Ovary (tissue), 3 donors: ENCODE measurements around the gene FAM107B.

Experiments
- POLR2A ChIP-seq: fragments of 450-650 bp; IDR thresholded peaks from one replicate; pipeline ENCODE4 v1.6.1; 2017; ENCODE audit warnings: antibody characterized with exemption, mild to moderate bottlenecking, moderate library complexity
- TF ChIP-seq, protein P1 (sequence below), 3 donors: fragments of 450-650 bp in 2 of 3; fragments of 200-600 bp in 1 of 3; IDR thresholded peaks; one replicate each; pipeline versions ENCODE4 v1.5.1 to v1.8.0; 2016 to 2022; ENCODE audit warnings: antibody characterized with exemption in 3 of 3, mild to moderate bottlenecking in 1 of 3
- donor health status: DM: no; HTN: no; CAD: no.

DNA sequence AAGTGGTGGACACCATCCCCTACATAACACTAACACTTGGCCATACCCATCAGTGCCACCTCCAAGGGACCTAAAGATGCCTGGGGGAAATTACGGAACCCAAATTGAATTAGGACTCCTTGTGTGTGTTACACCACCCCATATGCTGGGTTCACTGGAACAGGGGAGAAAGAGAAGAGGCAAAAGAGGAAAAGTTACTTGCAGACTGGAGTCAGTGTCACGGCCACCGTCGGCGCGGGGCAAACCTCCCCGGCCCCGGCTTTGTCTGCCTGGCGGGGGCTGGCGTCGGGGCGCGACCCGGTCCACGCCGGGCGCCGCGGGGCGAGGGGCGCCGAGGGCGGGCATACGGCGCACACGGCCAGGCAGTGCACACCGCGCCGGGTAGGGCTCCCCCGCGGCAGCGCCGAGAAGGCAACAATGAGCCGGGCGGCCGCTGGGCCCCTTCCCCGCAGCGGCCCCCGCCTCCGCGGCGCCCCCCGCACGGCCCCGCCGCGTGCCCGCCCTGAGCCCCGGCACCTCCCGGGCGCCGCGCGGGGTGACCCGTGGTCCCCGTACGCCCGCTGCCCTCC lies 171.1 kb downstream of the FAM107B start:
- no peak for TF ChIP-seq POLR2A
- TF ChIP-seq, protein P1, sequence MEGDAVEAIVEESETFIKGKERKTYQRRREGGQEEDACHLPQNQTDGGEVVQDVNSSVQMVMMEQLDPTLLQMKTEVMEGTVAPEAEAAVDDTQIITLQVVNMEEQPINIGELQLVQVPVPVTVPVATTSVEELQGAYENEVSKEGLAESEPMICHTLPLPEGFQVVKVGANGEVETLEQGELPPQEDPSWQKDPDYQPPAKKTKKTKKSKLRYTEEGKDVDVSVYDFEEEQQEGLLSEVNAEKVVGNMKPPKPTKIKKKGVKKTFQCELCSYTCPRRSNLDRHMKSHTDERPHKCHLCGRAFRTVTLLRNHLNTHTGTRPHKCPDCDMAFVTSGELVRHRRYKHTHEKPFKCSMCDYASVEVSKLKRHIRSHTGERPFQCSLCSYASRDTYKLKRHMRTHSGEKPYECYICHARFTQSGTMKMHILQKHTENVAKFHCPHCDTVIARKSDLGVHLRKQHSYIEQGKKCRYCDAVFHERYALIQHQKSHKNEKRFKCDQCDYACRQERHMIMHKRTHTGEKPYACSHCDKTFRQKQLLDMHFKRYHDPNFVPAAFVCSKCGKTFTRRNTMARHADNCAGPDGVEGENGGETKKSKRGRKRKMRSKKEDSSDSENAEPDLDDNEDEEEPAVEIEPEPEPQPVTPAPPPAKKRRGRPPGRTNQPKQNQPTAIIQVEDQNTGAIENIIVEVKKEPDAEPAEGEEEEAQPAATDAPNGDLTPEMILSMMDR (IDR thresholded peaks at IDR 0.05), result no peak
